ENCODE results near the gene CSMD2. TPM values are rescaled to one million over a fixed set of nuclear protein-coding genes. Genes with fewer than 3 reads are reported as not detected.
A peak's percentile ranks its signal among the peaks of the same experiment; 100 is the strongest.

Gene CSMD2
- total and polyA plus RNA-seq, 2 donors from 2014 or later = 0.47 TPM; not detected in 1

- no peak for TF ChIP-seq CTCF (IDR thresholded peaks at IDR 0.05; ENCODE audit: borderline replicate concordance, extremely low read depth, insufficient read depth)
These were observed 549.5 kb downstream of the CSMD2 start for GRCh38 chr1:33615546-33615945.

GRCh38 chr1:33610864-33611455 is 554.1 kb downstream of the CSMD2 start:
- no peak overlapping the region for H3K4me3 ChIP-seq (ENCODE audit: low read length in 3 of 3)
- intact Hi-C loops (cut with DNase I) = no loop called here
- FAIRE-seq (no peak), DNase-seq (peak in 1 of 5 donors; percentile 22)
- no peak overlapping the region for H3K9ac ChIP-seq (ENCODE audit: low read length in 3 of 3)
- TF ChIP-seq CTCF (IDR thresholded peaks at IDR 0.05; ENCODE audit: borderline replicate concordance, extremely low read depth, insufficient read depth) = no peak
- peaks cover 2% of the 10 kb centered on the region for H3K27me3 ChIP-seq (ENCODE audit: control insufficient read depth, insufficient read depth, low read length)
- no peaks in the 10 kb centered on the region for H3K9me3 ChIP-seq (ENCODE audit: control insufficient read depth in 2 of 3, insufficient read depth in 1 of 3, low read length in 3 of 3)
- H3K27ac ChIP-seq (ENCODE audit: low read depth in 2 of 2, low read length in 2 of 2) = no peak overlapping the region
- H3K36me3 ChIP-seq (ENCODE audit: control insufficient read depth in 2 of 3, insufficient read depth in 3 of 3, low read length in 3 of 3) = no peaks in the 10 kb centered on the region
- no peaks in the 10 kb centered on the region for H3K4me1 ChIP-seq (ENCODE audit: control insufficient read depth in 2 of 3, insufficient read depth in 2 of 3, low read depth in 1 of 3, low read length in 3 of 3)

More at GRCh38 chr1:33615546-33615945, 549.5 kb downstream of the CSMD2 start:
- Histone ChIP-seq H3K27me3 (ENCODE audit: control insufficient read depth, insufficient read depth, low read length) (peaks cover 2% of the 10 kb centered on the region), H3K9me3 (ENCODE audit: control insufficient read depth in 2 of 3, insufficient read depth in 1 of 3, low read length in 3 of 3) (no peaks in the 10 kb centered on the region), H3K36me3 (ENCODE audit: control insufficient read depth in 2 of 3, insufficient read depth in 3 of 3, low read length in 3 of 3) (no peaks in the 10 kb centered on the region), H3K4me3 (ENCODE audit: low read length in 3 of 3) (no peak overlapping the region), H3K4me1 (ENCODE audit: control insufficient read depth in 2 of 3, insufficient read depth in 2 of 3, low read depth in 1 of 3, low read length in 3 of 3) (no peaks in the 10 kb centered on the region), H3K9ac (ENCODE audit: low read length in 3 of 3) (no peak overlapping the region), H3K27ac (ENCODE audit: low read depth in 2 of 2, low read length in 2 of 2) (no peak overlapping the region)
- DNase-seq = no peak
- no peak for FAIRE-seq
- intact Hi-C loops (cut with DNase I) = no loop called here

- no peak overlapping the region for H3K9ac ChIP-seq (ENCODE audit: low read length in 3 of 3)
- FAIRE-seq (no peak), DNase-seq (peak in 1 of 5 donors; percentile 43)
- no peaks in the 10 kb centered on the region for H3K9me3 ChIP-seq (ENCODE audit: control insufficient read depth in 2 of 3, insufficient read depth in 1 of 3, low read length in 3 of 3)
- H3K27me3 ChIP-seq (ENCODE audit: control insufficient read depth, insufficient read depth, low read length) = peaks cover 2% of the 10 kb centered on the region
- intact Hi-C loops (cut with DNase I) = no loop called here
- TF ChIP-seq CTCF (IDR thresholded peaks at IDR 0.05; ENCODE audit: borderline replicate concordance, extremely low read depth, insufficient read depth) = no peak
- no peak overlapping the region for H3K27ac ChIP-seq (ENCODE audit: low read depth in 2 of 2, low read length in 2 of 2)
- no peak overlapping the region for H3K4me3 ChIP-seq (ENCODE audit: low read length in 3 of 3)
- no peaks in the 10 kb centered on the region for H3K36me3 ChIP-seq (ENCODE audit: control insufficient read depth in 2 of 3, insufficient read depth in 3 of 3, low read length in 3 of 3)
- no peaks in the 10 kb centered on the region for H3K4me1 ChIP-seq (ENCODE audit: control insufficient read depth in 2 of 3, insufficient read depth in 2 of 3, low read depth in 1 of 3, low read length in 3 of 3)
These were observed 554.6 kb downstream of the CSMD2 start for GRCh38 chr1:33610391-33610790.

GRCh38 chr1:33609739-33610138 is 555.3 kb downstream of the CSMD2 start:
- H3K4me1 ChIP-seq (ENCODE audit: control insufficient read depth in 2 of 3, insufficient read depth in 2 of 3, low read depth in 1 of 3, low read length in 3 of 3) = no peaks in the 10 kb centered on the region
- H3K4me3 ChIP-seq (ENCODE audit: low read length in 3 of 3) = no peak overlapping the region
- H3K9ac ChIP-seq (ENCODE audit: low read length in 3 of 3) = no peak overlapping the region
- H3K36me3 ChIP-seq (ENCODE audit: control insufficient read depth in 2 of 3, insufficient read depth in 3 of 3, low read length in 3 of 3) = no peaks in the 10 kb centered on the region
- H3K27me3 ChIP-seq (ENCODE audit: control insufficient read depth, insufficient read depth, low read length) = peaks cover 2% of the 10 kb centered on the region
- intact Hi-C loops (cut with DNase I) = no loop called here
- no peak for TF ChIP-seq CTCF (IDR thresholded peaks at IDR 0.05; ENCODE audit: borderline replicate concordance, extremely low read depth, insufficient read depth)
- FAIRE-seq (no peak), DNase-seq (no peak)
- H3K27ac ChIP-seq (ENCODE audit: low read depth in 2 of 2, low read length in 2 of 2) = no peak overlapping the region
- H3K9me3 ChIP-seq (ENCODE audit: control insufficient read depth in 2 of 3, insufficient read depth in 1 of 3, low read length in 3 of 3) = no peaks in the 10 kb centered on the region

Data from kidney (tissue), 14 donors.